Neural cell (in vitro differentiated cells): ENCODE measurements around the gene CYB5R3. TPM values are rescaled to one million over a fixed set of nuclear protein-coding genes. Genes with fewer than 3 reads are reported as not detected.

ENCODE experiments used
- H2AFZ ChIP-seq: fragments of 200-600, 300-800 bp; sonication (generic), shearing (Covaris generic); 2 replicates; pipeline ENCODE4 v1.6.0; 2014; ENCODE audit warnings: low read depth, mild to moderate bottlenecking, antibody characterized with exemption, low read length, moderate library complexity
- H3F3A ChIP-seq: fragments of 200-600 bp; shearing (Covaris generic); 2 replicates; pipeline ENCODE4 v1.6.1; 2016; ENCODE audit warnings: mild to moderate bottlenecking, moderate library complexity, mixed read lengths, antibody characterized with exemption, low read length; ENCODE audit not compliant: insufficient read depth, poor library complexity, severe bottlenecking
- H3K27ac ChIP-seq: fragments of 200-600, 300-800 bp; sonication (generic), shearing (Covaris generic); 2 replicates; pipeline ENCODE4 v1.5.1; 2014; ENCODE audit warnings: mild to moderate bottlenecking, low read length, moderate library complexity
- H3K27me3 ChIP-seq: fragments of 300-800, 200-600 bp; sonication (generic), shearing (Covaris generic); 2 replicates; pipeline ENCODE4 v1.6.0; 2014; ENCODE audit warnings: mild to moderate bottlenecking, low read depth, low read length, moderate library complexity; ENCODE audit not compliant: insufficient read depth
- H3K36me3 ChIP-seq: fragments of 300-800, 200-600 bp; sonication (generic), shearing (Covaris generic); 2 replicates; pipeline ENCODE4 v1.5.1; 2014; ENCODE audit warnings: mild to moderate bottlenecking, antibody characterized with exemption, low read length, moderate library complexity; ENCODE audit not compliant: insufficient read depth
- H3K4me2 ChIP-seq: fragments of 300-800, 200-600 bp; sonication (generic), shearing (Covaris generic); 2 replicates; pipeline ENCODE4 v1.6.0; 2014; ENCODE audit warnings: mild to moderate bottlenecking, low read length
- H3K4me3 ChIP-seq: fragments of 300-800, 200-600 bp; sonication (generic), shearing (Covaris generic); 2 replicates; pipeline ENCODE4 v1.5.1; 2014; ENCODE audit warnings: mild to moderate bottlenecking, low read length, moderate library complexity
- H3K79me2 ChIP-seq: fragments of 200-600 bp; shearing (Covaris generic); replicated peaks from 2 replicates; pipeline ENCODE4 v1.6.0; 2014; ENCODE audit warnings: mild to moderate bottlenecking, low read length, moderate library complexity; ENCODE audit not compliant: insufficient read depth
- H3K9ac ChIP-seq: fragments of 300-800, 200-600 bp; sonication (generic), shearing (Covaris generic); 2 replicates; pipeline ENCODE4 v1.6.1; 2016; ENCODE audit warnings: mild to moderate bottlenecking, low read length, mixed read lengths
- H3K9me2 ChIP-seq: fragments of 200-600 bp; shearing (Covaris generic); 2 replicates; pipeline ENCODE4 v1.6.1; 2016; ENCODE audit warnings: mild to moderate bottlenecking, low read length, mixed read lengths; ENCODE audit not compliant: insufficient read depth
- H3K9me3 ChIP-seq: fragments of 200-600, 300-800 bp; sonication (generic), shearing (Covaris generic); 2 replicates; pipeline ENCODE4 v1.6.1; 2016; ENCODE audit warnings: mild to moderate bottlenecking, mixed run types, low read length, moderate library complexity, mixed read lengths
- H4K20me1 ChIP-seq: fragments of 200-600 bp; shearing (Covaris generic); 2 replicates; pipeline ENCODE4 v1.6.1; 2016; ENCODE audit warnings: mild to moderate bottlenecking, mixed run types; ENCODE audit not compliant: insufficient read depth
- EP300 ChIP-seq: fragments of 450-650 bp; conservative IDR thresholded peaks from 2 replicates; pipeline ENCODE4 v1.6.1; 2014; ENCODE audit warnings: antibody characterized with exemption, mild to moderate bottlenecking, moderate library complexity; ENCODE audit not compliant: poor library complexity, severe bottlenecking
- EZH2 ChIP-seq: fragments of 200-600, 300-800 bp; shearing (Covaris generic), sonication (generic); IDR thresholded peaks from 2 replicates; pipeline ENCODE4 v1.6.1; 2014; ENCODE audit warnings: antibody characterized with exemption, low read length, borderline replicate concordance, mild to moderate bottlenecking; ENCODE audit not compliant: insufficient read depth, poor library complexity, severe bottlenecking
- MXI1 ChIP-seq: fragments of 450-650 bp; conservative IDR thresholded peaks from 2 replicates; pipeline ENCODE4 v1.6.1; 2014; ENCODE audit warnings: antibody characterized with exemption, mild to moderate bottlenecking; ENCODE audit not compliant: poor library complexity, severe bottlenecking
- POLR2AphosphoS5 ChIP-seq: IDR thresholded peaks from 2 replicates; pipeline ENCODE4 v1.6.1; 2012
- RAD21 ChIP-seq: fragments of 450-650 bp; conservative IDR thresholded peaks from 2 replicates; pipeline ENCODE4 v1.6.1; 2014; ENCODE audit warnings: antibody characterized with exemption, mild to moderate bottlenecking, moderate library complexity
- SMC3 ChIP-seq: fragments of 450-650 bp; conservative IDR thresholded peaks from 2 replicates; pipeline ENCODE4 v1.6.1; 2014; ENCODE audit warnings: antibody characterized with exemption, mild to moderate bottlenecking, moderate library complexity; ENCODE audit not compliant: poor library complexity
- TAF1 ChIP-seq: IDR thresholded peaks from 2 replicates; pipeline ENCODE4 v1.6.1; 2012; ENCODE audit warnings: low read depth
- polyA plus RNA-seq: library from polyadenylated mRNA; depleted of rRNA; stranded (reverse); fragments of >200 nt; gene quantifications from 2 replicates; pipeline ENCODE4 v1.2.3, GENCODE V29; 2014
- TF ChIP-seq, protein P1 (sequence below): fragments of 450-650 bp; IDR thresholded peaks from 2 replicates; pipeline ENCODE4 v1.5.1; 2014; ENCODE audit warnings: antibody characterized with exemption, mild to moderate bottlenecking, moderate library complexity; ENCODE audit not compliant: poor library complexity, severe bottlenecking
- TF ChIP-seq, protein P2 (sequence below): IDR thresholded peaks from 2 replicates; pipeline ENCODE4 v1.6.1; 2012; ENCODE audit warnings: borderline replicate concordance

The CYB5R3 gene
- polyA plus RNA-seq, 1 donor from 2014 or later: 20.2 TPM

GRCh38 chr22:42584364-42584940 is 64.7 kb downstream of the CYB5R3 start:
- no peaks in the 10 kb centered on the region for H3K79me2 ChIP-seq
- no peak overlapping the region for H3K27ac ChIP-seq

GRCh38 chr22:42582987-42583386 is 66.2 kb downstream of the CYB5R3 start:
- no peaks in the 10 kb centered on the region for H3K36me3 ChIP-seq
- no peak overlapping the region for H3K4me3 ChIP-seq
- H3K79me2 ChIP-seq: no peaks in the 10 kb centered on the region
- H3K9me2 ChIP-seq: no peaks in the 10 kb centered on the region
- H3K27ac ChIP-seq: no peak overlapping the region
- H3F3A ChIP-seq: no peaks in the 10 kb centered on the region
- H3K27me3 ChIP-seq: no peaks in the 10 kb centered on the region
- H3K4me2 ChIP-seq: no peak overlapping the region
- H3K9me3 ChIP-seq: no peaks in the 10 kb centered on the region
- TF ChIP-seq, protein P1, sequence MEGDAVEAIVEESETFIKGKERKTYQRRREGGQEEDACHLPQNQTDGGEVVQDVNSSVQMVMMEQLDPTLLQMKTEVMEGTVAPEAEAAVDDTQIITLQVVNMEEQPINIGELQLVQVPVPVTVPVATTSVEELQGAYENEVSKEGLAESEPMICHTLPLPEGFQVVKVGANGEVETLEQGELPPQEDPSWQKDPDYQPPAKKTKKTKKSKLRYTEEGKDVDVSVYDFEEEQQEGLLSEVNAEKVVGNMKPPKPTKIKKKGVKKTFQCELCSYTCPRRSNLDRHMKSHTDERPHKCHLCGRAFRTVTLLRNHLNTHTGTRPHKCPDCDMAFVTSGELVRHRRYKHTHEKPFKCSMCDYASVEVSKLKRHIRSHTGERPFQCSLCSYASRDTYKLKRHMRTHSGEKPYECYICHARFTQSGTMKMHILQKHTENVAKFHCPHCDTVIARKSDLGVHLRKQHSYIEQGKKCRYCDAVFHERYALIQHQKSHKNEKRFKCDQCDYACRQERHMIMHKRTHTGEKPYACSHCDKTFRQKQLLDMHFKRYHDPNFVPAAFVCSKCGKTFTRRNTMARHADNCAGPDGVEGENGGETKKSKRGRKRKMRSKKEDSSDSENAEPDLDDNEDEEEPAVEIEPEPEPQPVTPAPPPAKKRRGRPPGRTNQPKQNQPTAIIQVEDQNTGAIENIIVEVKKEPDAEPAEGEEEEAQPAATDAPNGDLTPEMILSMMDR: no peak
- no peak for TF ChIP-seq RAD21
- no peak for TF ChIP-seq MXI1
- no peak for TF ChIP-seq TAF1
- no peak for TF ChIP-seq EP300
- TF ChIP-seq EZH2: no peak
- TF ChIP-seq POLR2AphosphoS5: no peak
- TF ChIP-seq SMC3: no peak
- H3K9ac ChIP-seq: no peak overlapping the region
- H4K20me1 ChIP-seq: no peaks in the 10 kb centered on the region
- no peak overlapping the region for H2AFZ ChIP-seq

More at GRCh38 chr22:42584364-42584940, 64.7 kb downstream of the CYB5R3 start:
- Histone ChIP-seq H4K20me1 (no peaks in the 10 kb centered on the region), H2AFZ (no peak overlapping the region), H3F3A (no peaks in the 10 kb centered on the region), H3K4me3 (no peak overlapping the region), H3K9me3 (no peaks in the 10 kb centered on the region), H3K27me3 (no peaks in the 10 kb centered on the region), H3K9me2 (no peaks in the 10 kb centered on the region), H3K9ac (no peak overlapping the region), H3K36me3 (no peaks in the 10 kb centered on the region), H3K4me2 (no peak overlapping the region)
- no peak for TF ChIP-seq SMC3
- TF ChIP-seq POLR2AphosphoS5: no peak

DNA sequence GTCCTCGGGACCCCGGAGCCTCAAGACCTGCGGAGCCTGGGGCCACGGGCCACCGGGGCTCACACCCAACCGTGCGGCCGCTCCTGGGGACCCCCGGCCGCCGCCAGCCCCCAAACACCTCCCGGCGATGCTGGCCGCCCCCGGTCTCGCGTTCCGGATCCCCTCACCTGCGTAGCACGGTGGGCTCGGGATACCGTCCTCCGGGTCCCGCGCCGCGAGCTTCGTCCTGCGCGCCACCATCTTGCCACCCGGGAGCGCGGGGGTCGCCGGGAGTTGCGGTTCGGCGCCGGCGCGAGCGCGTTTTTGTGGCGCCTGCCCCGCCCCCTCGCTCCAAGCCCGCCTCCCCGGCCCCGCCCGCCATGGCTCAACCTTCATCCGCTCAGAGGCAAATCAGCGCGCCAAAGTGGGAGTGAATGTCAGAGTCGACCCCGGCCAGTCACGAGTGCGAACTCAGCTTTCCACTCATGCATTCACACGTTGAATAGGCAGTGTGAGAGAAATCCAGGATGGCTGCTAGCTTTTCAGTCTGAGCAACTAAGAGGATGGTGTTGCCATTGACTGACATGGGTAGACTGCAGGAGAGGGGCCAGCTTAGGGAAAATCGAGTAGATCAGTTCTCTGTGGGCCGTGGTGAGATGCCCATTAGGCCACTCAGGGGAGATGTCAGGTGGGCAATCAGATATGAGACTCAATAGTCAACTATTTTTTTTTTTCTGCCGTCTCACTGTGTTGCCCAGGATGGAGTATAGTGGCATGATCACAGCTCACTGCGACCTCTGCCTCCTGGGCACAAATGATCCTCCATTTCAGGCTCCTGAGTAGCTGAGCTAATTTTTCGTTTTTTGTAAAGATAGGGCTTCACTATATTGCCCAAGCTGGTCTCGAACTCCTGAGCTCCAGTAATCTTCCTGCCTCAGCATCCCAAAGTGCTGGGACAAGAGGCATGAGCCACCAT is 67.2 kb downstream of the CYB5R3 start:
- TF ChIP-seq MXI1 (peak; percentile 89), EP300 (no peak), SMC3 (no peak), POLR2AphosphoS5 (peak; percentile 71), TAF1 (peak; percentile 31), RAD21 (no peak), EZH2 (no peak)
- TF ChIP-seq, protein P1: no peak
- TF ChIP-seq, protein P2, sequence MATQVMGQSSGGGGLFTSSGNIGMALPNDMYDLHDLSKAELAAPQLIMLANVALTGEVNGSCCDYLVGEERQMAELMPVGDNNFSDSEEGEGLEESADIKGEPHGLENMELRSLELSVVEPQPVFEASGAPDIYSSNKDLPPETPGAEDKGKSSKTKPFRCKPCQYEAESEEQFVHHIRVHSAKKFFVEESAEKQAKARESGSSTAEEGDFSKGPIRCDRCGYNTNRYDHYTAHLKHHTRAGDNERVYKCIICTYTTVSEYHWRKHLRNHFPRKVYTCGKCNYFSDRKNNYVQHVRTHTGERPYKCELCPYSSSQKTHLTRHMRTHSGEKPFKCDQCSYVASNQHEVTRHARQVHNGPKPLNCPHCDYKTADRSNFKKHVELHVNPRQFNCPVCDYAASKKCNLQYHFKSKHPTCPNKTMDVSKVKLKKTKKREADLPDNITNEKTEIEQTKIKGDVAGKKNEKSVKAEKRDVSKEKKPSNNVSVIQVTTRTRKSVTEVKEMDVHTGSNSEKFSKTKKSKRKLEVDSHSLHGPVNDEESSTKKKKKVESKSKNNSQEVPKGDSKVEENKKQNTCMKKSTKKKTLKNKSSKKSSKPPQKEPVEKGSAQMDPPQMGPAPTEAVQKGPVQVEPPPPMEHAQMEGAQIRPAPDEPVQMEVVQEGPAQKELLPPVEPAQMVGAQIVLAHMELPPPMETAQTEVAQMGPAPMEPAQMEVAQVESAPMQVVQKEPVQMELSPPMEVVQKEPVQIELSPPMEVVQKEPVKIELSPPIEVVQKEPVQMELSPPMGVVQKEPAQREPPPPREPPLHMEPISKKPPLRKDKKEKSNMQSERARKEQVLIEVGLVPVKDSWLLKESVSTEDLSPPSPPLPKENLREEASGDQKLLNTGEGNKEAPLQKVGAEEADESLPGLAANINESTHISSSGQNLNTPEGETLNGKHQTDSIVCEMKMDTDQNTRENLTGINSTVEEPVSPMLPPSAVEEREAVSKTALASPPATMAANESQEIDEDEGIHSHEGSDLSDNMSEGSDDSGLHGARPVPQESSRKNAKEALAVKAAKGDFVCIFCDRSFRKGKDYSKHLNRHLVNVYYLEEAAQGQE: no peak
- Histone ChIP-seq H3K4me3 (peak overlapping the region; percentile 71), H3K79me2 (no peaks in the 10 kb centered on the region), H3K9me3 (no peaks in the 10 kb centered on the region), H3K36me3 (no peaks in the 10 kb centered on the region), H3F3A (no peaks in the 10 kb centered on the region), H2AFZ (no peak overlapping the region), H3K27ac (peak overlapping the region; percentile 24), H3K9ac (peak overlapping the region; percentile 57), H3K27me3 (no peaks in the 10 kb centered on the region), H3K9me2 (no peaks in the 10 kb centered on the region), H4K20me1 (no peaks in the 10 kb centered on the region), H3K4me2 (no peak overlapping the region)
